GM12878 (cell line): ENCODE data around the gene DHCR24. TPM values are rescaled to one million over a fixed set of nuclear protein-coding genes. Genes with fewer than 3 reads are reported as not detected.

Experiments
- ATAC-seq: fragments of 200-7000 bp; cut with Tn5 transposase; 3 replicates; pipeline ENCODE4 v1.9.1; 2020; ENCODE audit warnings: mild to moderate bottlenecking, moderate library complexity
- BruUV-seq: library from RNA; stranded (reverse); fragments of 400-500 nt; replicated peaks from 2 replicates; lab custom pipeline; 2021; lab: Mats Ljungman, UMichigan
- CTCF ChIA-PET: fragments of 300-600 bp; sonication (Branson Sonifier 250); formaldehyde crosslinking; extraction: SDS; loops from one replicate; lab custom pipeline; 2021; ENCODE audit warnings: inconsistent platforms; lab: Yijun Ruan, JAX
- POLR2A ChIA-PET: fragments of 350-600 bp; formaldehyde crosslinking; extraction: SDS; loops from one replicate; lab custom pipeline; 2021; ENCODE audit warnings: inconsistent platforms; lab: Charles Lee
- RAD21 ChIA-PET: fragments of 300-600 bp; sonication (Branson Sonifier 250); formaldehyde crosslinking; loops from one replicate; lab custom pipeline; 2023; ENCODE audit warnings: antibody characterized with exemption; ENCODE audit not compliant: unreplicated experiment; lab: Charles Lee
- SMC1A ChIA-PET: fragments of 300-600 bp; sonication (Branson Sonifier 250); formaldehyde crosslinking; loops from one replicate; lab custom pipeline; 2023; ENCODE audit not compliant: unreplicated experiment, uncharacterized antibody; lab: Charles Lee
- DNase-seq: peaks from one replicate; pipeline ENCODE4 v3.0.0-alpha.2; 2011; ENCODE audit warnings: low read depth, low spot score
- FAIRE-seq: peaks from 3 replicates; lab custom pipeline; 2011; peaks lifted over from hg19 to GRCh38; lab: Jason Lieb, UNC
- H2AFZ ChIP-seq: 2 replicates; pipeline ENCODE4 v1.6.0; 2011; ENCODE audit warnings: low read depth, low read length, control low read depth; ENCODE audit not compliant: control insufficient read depth
- H3K27ac ChIP-seq: 2 replicates; pipeline ENCODE4 v1.5.1; 2011; ENCODE audit warnings: control low read depth; ENCODE audit not compliant: control insufficient read depth, insufficient read depth
- H3K27me3 ChIP-seq, 2 experiments: replicated peaks in 1 of 2; 2 replicates each; pipeline versions ENCODE4 v1.6.0 to v1.6.1; 2011; ENCODE audit warnings: low read length in 1 of 2; ENCODE audit not compliant: control insufficient read depth in 2 of 2, insufficient read depth in 2 of 2
- H3K36me3 ChIP-seq, 2 experiments: 2 replicates each; pipeline ENCODE4 v1.5.1; 2011; ENCODE audit warnings: low read length in 1 of 2; ENCODE audit not compliant: control insufficient read depth in 2 of 2, insufficient read depth in 2 of 2
- H3K4me1 ChIP-seq: 2 replicates; pipeline ENCODE4 v1.6.1; 2011; ENCODE audit warnings: mild to moderate bottlenecking, low read length, moderate library complexity, mixed read lengths; ENCODE audit not compliant: control insufficient read depth, insufficient read depth
- H3K4me2 ChIP-seq: 2 replicates; pipeline ENCODE4 v1.6.0; 2011; ENCODE audit warnings: control low read depth; ENCODE audit not compliant: control insufficient read depth, insufficient read depth
- H3K4me3 ChIP-seq: fragments of 200-600 bp; sonication (generic); 2 replicates; pipeline ENCODE4 v1.5.1; 2016
- H3K79me2 ChIP-seq: 2 replicates; pipeline ENCODE4 v1.6.0; 2011; ENCODE audit warnings: low read length; ENCODE audit not compliant: control insufficient read depth, insufficient read depth
- H3K9ac ChIP-seq: 2 replicates; pipeline ENCODE4 v1.8.0; 2011; ENCODE audit warnings: low read length, control low read depth, mixed read lengths; ENCODE audit not compliant: control insufficient read depth, insufficient read depth
- H3K9me3 ChIP-seq: replicated peaks from 3 replicates; pipeline ENCODE4 v1.5.1; 2011; ENCODE audit warnings: mild to moderate bottlenecking, low read length; ENCODE audit not compliant: control insufficient read depth, insufficient read depth
- H4K20me1 ChIP-seq: 2 replicates; pipeline ENCODE4 v1.6.0; 2011; ENCODE audit not compliant: control insufficient read depth, insufficient read depth
- CTCF ChIP-seq, 3 experiments: IDR thresholded peaks in 2 of 3; conservative IDR thresholded peaks in 1 of 3; 2 replicates each; pipeline ENCODE4 v1.5.1; 2011; ENCODE audit warnings: low read depth in 3 of 3, low read length in 3 of 3, mild to moderate bottlenecking in 3 of 3, control low read depth in 2 of 3, moderate library complexity in 2 of 3, inconsistent platforms in 1 of 3, mixed read lengths in 1 of 3; ENCODE audit not compliant: control insufficient read depth in 2 of 3, insufficient read depth in 1 of 3; ENCODE audit errors: extremely low read depth in 1 of 3
- MYB ChIP-seq: fragments of 150-350 bp; IDR thresholded peaks from 2 replicates; pipeline ENCODE4 v1.6.1; 2014; ENCODE audit warnings: mild to moderate bottlenecking, low read depth, low read length, borderline replicate concordance
- PAX8 ChIP-seq: fragments of 450-650 bp; IDR thresholded peaks from 2 replicates; pipeline ENCODE4 v1.6.1; 2017; ENCODE audit warnings: mild to moderate bottlenecking, moderate library complexity
- PBX3 ChIP-seq: IDR thresholded peaks from 2 replicates; pipeline ENCODE4 v1.6.1; 2011; ENCODE audit warnings: mild to moderate bottlenecking, low read depth, low read length, moderate library complexity; ENCODE audit not compliant: insufficient replicate concordance
- PML ChIP-seq: IDR thresholded peaks from 2 replicates; pipeline ENCODE4 v1.6.1; 2012; ENCODE audit warnings: low read length, inconsistent platforms
- RUNX3 ChIP-seq: IDR thresholded peaks from 2 replicates; pipeline ENCODE4 v1.6.1; 2012; ENCODE audit warnings: low read length, inconsistent platforms
- ZBTB33 ChIP-seq: fragments of 450-650 bp; IDR thresholded peaks from 2 replicates; pipeline ENCODE4 v1.6.1; 2017; ENCODE audit warnings: mild to moderate bottlenecking
- WGBS: methylation state at CpG from one replicate; pipeline ENCODE4 v1.1.6; 2016; ENCODE audit warnings: low lambda C conversion rate; ENCODE audit not compliant: insufficient replicate concordance, insufficient coverage; ENCODE audit errors: missing lambda C conversion rate; 5-methylcytosine and 5-hydroxymethylcytosine counted together
- in situ Hi-C: fragments of 300-500 bp; cut with MboI; formaldehyde crosslinking; loops from 9 replicates; pipeline ENCODE4 v1.14.3; 2018; ENCODE audit warnings: mixed read lengths
- intact Hi-C: fragments of 100-400 bp; cut with micrococcal nuclease; formaldehyde crosslinking; loops from one replicate; pipeline ENCODE4 v1.14.2; 2022; ENCODE audit not compliant: unreplicated experiment
- polyA plus RNA-seq, 11 experiments: library from polyadenylated mRNA; depleted of rRNA in 4 of 11; unstranded in 6 of 11; stranded (reverse) in 5 of 11; fragments of >200 nt; fragmentation: Nextera tagmentation in 4 of 11; fragmentation: Illumina TruSeq in 1 of 11; extraction: Ambion mirVana in 4 of 11; extraction: Trizol in 1 of 11; gene quantifications; 1 replicate in 1 of 11; 2 replicates in 10 of 11; pipeline versions ENCODE4 v1.2.1 to v1.2.3, GENCODE V29; 2011 to 2016; ENCODE audit warnings: inconsistent platforms in 2 of 11, missing spikeins in 2 of 11, low read depth in 1 of 11
- total RNA-seq, 4 experiments: library from RNA; depleted of rRNA in 3 of 4; stranded (reverse); fragments of >200 nt in 3 of 4; fragmentation: Illumina TruSeq in 1 of 4; extraction: Trizol in 1 of 4; gene quantifications; 2 replicates each; pipeline versions ENCODE4 v1.2.1 to v1.2.3, GENCODE V29; 2013 to 2021

The DHCR24 gene
- total and polyA plus RNA-seq, 10 of the 15 experiments (the other 5 are each of a cell fraction or from before 2014, with no cell fraction given), result 23.3 to 169 (median 120) TPM

- ChIA-PET POLR2A (no interaction called here), SMC1A (interaction anchor here (1.1 kb wide), 1 partner anchor 15 kb away, joined by 4 read pairs; no protein-coding TSS in a partner anchor), CTCF (no interaction called here), RAD21 (no interaction called here)
- in situ Hi-C loops, result no loop called here
- DNase-seq (no peak), FAIRE-seq (no peak), ATAC-seq (no peak)
- no peaks in the 10 kb centered on the region for H3K27me3 ChIP-seq
- intact Hi-C loops, result no loop called here
- no peaks in the 10 kb centered on the region for H3K9me3 ChIP-seq
- no peak overlapping the region for H3K4me2 ChIP-seq
- H3K4me3 ChIP-seq, result no peak overlapping the region
- BruUV-seq, result no TSS peak
- no peaks in the 10 kb centered on the region for H3K79me2 ChIP-seq
- no peak overlapping the region for H3K27ac ChIP-seq
- H3K4me1 ChIP-seq, result peaks cover 9% of the 10 kb centered on the region
- H4K20me1 ChIP-seq, result no peaks in the 10 kb centered on the region; the same call in none of the 2 replicates
- WGBS, result 80% methylated on average over 6 of the region's 6 CpGs
- no peak overlapping the region for H2AFZ ChIP-seq
- H3K36me3 ChIP-seq, result peaks cover 20 to 34% of the 10 kb centered on the region in 2 experiments
- H3K9ac ChIP-seq, result no peak overlapping the region
- no peak for TF ChIP-seq PML
- no peak for TF ChIP-seq PBX3
- no peak for TF ChIP-seq PAX8
- TF ChIP-seq CTCF (IDR thresholded peaks at IDR 0.05 in 2 of 3, conservative IDR thresholded peaks at IDR 0.05 in 1 of 3; ENCODE audit: control insufficient read depth in 2 of 3, extremely low read depth in 1 of 3, insufficient read depth in 1 of 3, low read depth in 3 of 3, low read length in 3 of 3), result no peak
- no peak for TF ChIP-seq MYB
- no peak for TF ChIP-seq ZBTB33
- no peak for TF ChIP-seq RUNX3
These were observed 22.4 kb downstream of the DHCR24 start for GRCh38 chr1:54864460-54865208.
